Measurements from ENCODE around the gene TPT1. TPM values are rescaled to one million over a fixed set of nuclear protein-coding genes. Genes with fewer than 3 reads are reported as not detected.
A peak's percentile ranks its signal among the peaks of the same experiment; 100 is the strongest.
"Not testable (repeated sequence)": the region's sequence is repeated elsewhere in the genome, so short reads cannot be mapped to it uniquely, and the experiment has no call there.

The TPT1 gene
- polyA plus RNA-seq (2013, experiment 1 of 4): 2,657 TPM
- 2,494 TPM for polyA plus RNA-seq (2013, experiment 2 of 4)
- polyA plus RNA-seq (2013, experiment 3 of 4): 2,166 TPM
- 2,512 TPM for polyA plus RNA-seq (2013, experiment 4 of 4)

- Histone ChIP-seq H3K27me3 (ENCODE audit: control insufficient read depth, insufficient read depth, low read length, poor library complexity, severe bottlenecking) (no peaks in the 10 kb centered on the region), H3K36me3 (ENCODE audit: control insufficient read depth, insufficient read depth, low read length) (peaks cover 38% of the 10 kb centered on the region), H3K9me3 (ENCODE audit: control insufficient read depth, low read length) (no peaks in the 10 kb centered on the region), H3K27ac (ENCODE audit: insufficient read depth, low read depth, low read length, poor library complexity, severe bottlenecking) (peak within 1 kb of the TSS; percentile 99), H3K4me1 (ENCODE audit: control insufficient read depth, insufficient read depth, low read length) (peaks cover 12% of the 10 kb centered on the region), H3K4me3 (ENCODE audit: insufficient read depth, low read depth, low read length) (peak within 1 kb of the TSS; percentile 98)
- WGBS, 2 experiments: 0% methylated on average over 67 of the region's 67 CpGs
Observed at GRCh38 chr13:45341034-45341798, at the start of gene TPT1. Gene TPT1 (minus strand): TSS chr13:45341183. CDS start chr13:45341069, 114 bp downstream.

- not testable (repeated sequence) for H3K9me3 ChIP-seq (ENCODE audit: control insufficient read depth, low read length); H3K27me3 ChIP-seq (ENCODE audit: control insufficient read depth, insufficient read depth, low read length, poor library complexity, severe bottlenecking); H3K4me1 ChIP-seq (ENCODE audit: control insufficient read depth, insufficient read depth, low read length); H3K4me3 ChIP-seq (ENCODE audit: insufficient read depth, low read depth, low read length); H3K36me3 ChIP-seq (ENCODE audit: control insufficient read depth, insufficient read depth, low read length); H3K27ac ChIP-seq (ENCODE audit: insufficient read depth, low read depth, low read length, poor library complexity, severe bottlenecking)
- WGBS, 2 experiments: 91 to 93% methylated on average over 7 of the region's 9 CpGs
Observed at GRCh38 chr13:45390348-45390747, 49.4 kb upstream of the TPT1 start.

- H3K36me3 ChIP-seq (ENCODE audit: control insufficient read depth, insufficient read depth, low read length): peaks cover 12% of the 10 kb centered on the region
- H3K9me3 ChIP-seq (ENCODE audit: control insufficient read depth, low read length): no peaks in the 10 kb centered on the region
- no peaks in the 10 kb centered on the region for H3K27me3 ChIP-seq (ENCODE audit: control insufficient read depth, insufficient read depth, low read length, poor library complexity, severe bottlenecking)
- 93 to 98% methylated on average over 4 of the region's 4 CpGs for whole genome bisulfite sequencing, 2 experiments
- H3K4me1 ChIP-seq (ENCODE audit: control insufficient read depth, insufficient read depth, low read length): no peaks in the 10 kb centered on the region
- no peak overlapping the region for H3K27ac ChIP-seq (ENCODE audit: insufficient read depth, low read depth, low read length, poor library complexity, severe bottlenecking)
- no peak overlapping the region for H3K4me3 ChIP-seq (ENCODE audit: insufficient read depth, low read depth, low read length)
Observed at GRCh38 chr13:45388664-45389063, 47.7 kb upstream of the TPT1 start.

- not testable (repeated sequence) for H3K9me3 ChIP-seq (ENCODE audit: control insufficient read depth, low read length); H3K27ac ChIP-seq (ENCODE audit: insufficient read depth, low read depth, low read length, poor library complexity, severe bottlenecking); H3K4me3 ChIP-seq (ENCODE audit: insufficient read depth, low read depth, low read length); H3K27me3 ChIP-seq (ENCODE audit: control insufficient read depth, insufficient read depth, low read length, poor library complexity, severe bottlenecking); H3K4me1 ChIP-seq (ENCODE audit: control insufficient read depth, insufficient read depth, low read length)
- peaks cover 12% of the 10 kb centered on the region for H3K36me3 ChIP-seq (ENCODE audit: control insufficient read depth, insufficient read depth, low read length)
- WGBS, 2 experiments: 92 to 93% methylated on average over 17 of the region's 17 CpGs
Observed at GRCh38 chr13:45386892-45387575, 46.1 kb upstream of the TPT1 start.

GRCh38 chr13:45385907-45386553, 45.0 kb upstream of the TPT1 start:
- H3K9me3 ChIP-seq (ENCODE audit: control insufficient read depth, low read length): no peaks in the 10 kb centered on the region
- 93 to 97% methylated on average over 5 of the region's 5 CpGs for WGBS, 2 experiments
- H3K27ac ChIP-seq (ENCODE audit: insufficient read depth, low read depth, low read length, poor library complexity, severe bottlenecking): no peak overlapping the region
- no peaks in the 10 kb centered on the region for H3K27me3 ChIP-seq (ENCODE audit: control insufficient read depth, insufficient read depth, low read length, poor library complexity, severe bottlenecking)
- peaks cover 3% of the 10 kb centered on the region for H3K4me1 ChIP-seq (ENCODE audit: control insufficient read depth, insufficient read depth, low read length)
- peaks cover 12% of the 10 kb centered on the region for H3K36me3 ChIP-seq (ENCODE audit: control insufficient read depth, insufficient read depth, low read length)
- H3K4me3 ChIP-seq (ENCODE audit: insufficient read depth, low read depth, low read length): no peak overlapping the region

- Histone ChIP-seq H3K27ac (ENCODE audit: insufficient read depth, low read depth, low read length, poor library complexity, severe bottlenecking) (no peak overlapping the region), H3K4me3 (ENCODE audit: insufficient read depth, low read depth, low read length) (no peak overlapping the region), H3K36me3 (ENCODE audit: control insufficient read depth, insufficient read depth, low read length) (peaks cover 12% of the 10 kb centered on the region), H3K4me1 (ENCODE audit: control insufficient read depth, insufficient read depth, low read length) (peaks cover 3% of the 10 kb centered on the region), H3K9me3 (ENCODE audit: control insufficient read depth, low read length) (no peaks in the 10 kb centered on the region), H3K27me3 (ENCODE audit: control insufficient read depth, insufficient read depth, low read length, poor library complexity, severe bottlenecking) (no peaks in the 10 kb centered on the region)
- 93 to 95% methylated on average over 5 of the region's 5 CpGs for WGBS, 2 experiments
Observed at GRCh38 chr13:45385320-45385719, 44.3 kb upstream of the TPT1 start.

- H3K4me1 ChIP-seq (ENCODE audit: control insufficient read depth, insufficient read depth, low read length): peaks cover 3% of the 10 kb centered on the region
- H3K27ac ChIP-seq (ENCODE audit: insufficient read depth, low read depth, low read length, poor library complexity, severe bottlenecking): no peak overlapping the region
- no peaks in the 10 kb centered on the region for H3K9me3 ChIP-seq (ENCODE audit: control insufficient read depth, low read length)
- H3K36me3 ChIP-seq (ENCODE audit: control insufficient read depth, insufficient read depth, low read length): peaks cover 12% of the 10 kb centered on the region
- H3K27me3 ChIP-seq (ENCODE audit: control insufficient read depth, insufficient read depth, low read length, poor library complexity, severe bottlenecking): no peaks in the 10 kb centered on the region
- WGBS, 2 experiments: 97 to 100% methylated on average over 4 of the region's 4 CpGs
- H3K4me3 ChIP-seq (ENCODE audit: insufficient read depth, low read depth, low read length): no peak overlapping the region
Observed at GRCh38 chr13:45384474-45385174, 43.6 kb upstream of the TPT1 start.

GRCh38 chr13:45382739-45383138, 41.8 kb upstream of the TPT1 start:
- not testable (repeated sequence) for H3K9me3 ChIP-seq (ENCODE audit: control insufficient read depth, low read length); H3K27me3 ChIP-seq (ENCODE audit: control insufficient read depth, insufficient read depth, low read length, poor library complexity, severe bottlenecking); H3K4me1 ChIP-seq (ENCODE audit: control insufficient read depth, insufficient read depth, low read length); H3K4me3 ChIP-seq (ENCODE audit: insufficient read depth, low read depth, low read length); H3K27ac ChIP-seq (ENCODE audit: insufficient read depth, low read depth, low read length, poor library complexity, severe bottlenecking)
- WGBS, 2 experiments: 79 to 86% methylated on average over 6 to 8 of the region's 8 CpGs
- peaks cover 12% of the 10 kb centered on the region for H3K36me3 ChIP-seq (ENCODE audit: control insufficient read depth, insufficient read depth, low read length)

GRCh38 chr13:45381196-45381595, 40.2 kb upstream of the TPT1 start:
- Histone ChIP-seq H3K4me3 (ENCODE audit: insufficient read depth, low read depth, low read length) (no peak overlapping the region), H3K27me3 (ENCODE audit: control insufficient read depth, insufficient read depth, low read length, poor library complexity, severe bottlenecking) (no peaks in the 10 kb centered on the region), H3K4me1 (ENCODE audit: control insufficient read depth, insufficient read depth, low read length) (peaks cover 3% of the 10 kb centered on the region), H3K36me3 (ENCODE audit: control insufficient read depth, insufficient read depth, low read length) (peaks cover 9% of the 10 kb centered on the region), H3K9me3 (ENCODE audit: control insufficient read depth, low read length) (no peaks in the 10 kb centered on the region), H3K27ac (ENCODE audit: insufficient read depth, low read depth, low read length, poor library complexity, severe bottlenecking) (no peak overlapping the region)
- WGBS, 2 experiments: 82 to 96% methylated on average over 6 to 7 of the region's 12 CpGs

All from ectodermal cell (in vitro differentiated cells).